Glutamatergic neuron (in vitro differentiated cells): ENCODE results near the gene SPX. TPM values are rescaled to one million over a fixed set of nuclear protein-coding genes. Genes with fewer than 3 reads are reported as not detected.

ENCODE experiments used
- DNase-seq: peaks from one replicate; pipeline ENCODE4 v3.0.0; 2022
- H3K27ac Mint-ChIP-seq: one replicate; pipeline ENCODE4 v1.8.0; 2020; ENCODE audit warnings: mild to moderate bottlenecking, mixed read lengths, inconsistent platforms; ENCODE audit not compliant: unreplicated experiment
- H3K27me3 Mint-ChIP-seq: one replicate; pipeline ENCODE4 v1.8.0; 2020; ENCODE audit warnings: mild to moderate bottlenecking, moderate library complexity, mixed read lengths, inconsistent platforms; ENCODE audit not compliant: unreplicated experiment
- H3K36me3 Mint-ChIP-seq: one replicate; pipeline ENCODE4 v1.8.0; 2020; ENCODE audit warnings: mild to moderate bottlenecking, mixed read lengths, inconsistent platforms; ENCODE audit not compliant: unreplicated experiment
- H3K4me1 Mint-ChIP-seq: one replicate; pipeline ENCODE4 v1.8.0; 2020; ENCODE audit warnings: mild to moderate bottlenecking, low read depth, mixed read lengths, inconsistent platforms; ENCODE audit not compliant: unreplicated experiment
- H3K4me3 Mint-ChIP-seq: one replicate; pipeline ENCODE4 v1.8.0; 2020; ENCODE audit warnings: mild to moderate bottlenecking, mixed read lengths, inconsistent platforms; ENCODE audit not compliant: unreplicated experiment
- H3K9me3 Mint-ChIP-seq: one replicate; pipeline ENCODE4 v1.8.0; 2020; ENCODE audit warnings: mild to moderate bottlenecking, moderate library complexity, mixed read lengths, inconsistent platforms; ENCODE audit not compliant: unreplicated experiment
- CTCF ChIP-seq: fragments of 200-600 bp; sonication (generic); IDR thresholded peaks from one replicate; pipeline ENCODE4 v1.5.0; 2021; ENCODE audit not compliant: partially characterized antibody, unreplicated experiment
- total RNA-seq: library from RNA; stranded (reverse); fragmentation: NEBNext Ultra II Directional; extraction: Animal tissue kit (Norgen Biotek cat#: 25700); gene quantifications from one replicate; pipeline ENCODE4 v1.2.1, GENCODE V29; 2021; ENCODE audit not compliant: unreplicated experiment

SPX gene
- total RNA-seq, 1 donor from 2014 or later: not detected

DNA sequence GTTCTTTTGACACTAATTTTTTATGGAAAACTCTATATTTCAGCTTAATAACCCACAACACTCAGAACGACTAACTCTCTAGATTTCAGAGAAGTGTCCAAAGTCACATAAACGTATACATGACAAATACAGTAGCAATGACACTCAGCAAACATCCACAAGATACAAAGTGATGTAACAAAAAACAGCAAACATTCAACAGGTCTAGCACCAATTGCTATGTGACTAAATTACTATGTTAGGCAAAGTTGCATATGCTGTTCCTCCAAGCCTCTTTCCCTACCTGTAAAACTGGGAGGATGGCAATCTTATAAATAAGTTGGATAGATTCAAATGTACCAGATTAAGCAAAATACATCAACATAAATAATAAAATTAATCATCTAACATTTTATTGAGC, 26.3 kb upstream of the SPX start:
- peaks cover 3% of the 10 kb centered on the region for H3K9me3 Mint-ChIP-seq
- no peak for TF ChIP-seq CTCF
- no peak for DNase-seq
- no peak overlapping the region for H3K4me3 Mint-ChIP-seq
- H3K27me3 Mint-ChIP-seq: peaks cover 1% of the 10 kb centered on the region
- H3K27ac Mint-ChIP-seq: no peak overlapping the region
- no peaks in the 10 kb centered on the region for H3K36me3 Mint-ChIP-seq
- H3K4me1 Mint-ChIP-seq: peaks cover 2% of the 10 kb centered on the region

GRCh38 chr12:21500786-21501257, 25.3 kb upstream of the SPX start:
- Mint-ChIP-seq H3K4me1 (peaks cover 2% of the 10 kb centered on the region), H3K27me3 (peaks cover 1% of the 10 kb centered on the region), H3K36me3 (no peaks in the 10 kb centered on the region), H3K9me3 (peaks cover 3% of the 10 kb centered on the region), H3K27ac (no peak overlapping the region), H3K4me3 (no peak overlapping the region)
- no peak for DNase-seq
- TF ChIP-seq CTCF: no peak

GRCh38 chr12:21501258-21502163, 24.6 kb upstream of the SPX start, which contains the start of the genes GOLT1B and RECQL:
Gene GOLT1B (plus strand): TSS chr12:21501789. CDS start chr12:21501924, 135 bp downstream.
Gene RECQL (minus strand): TSS chr12:21501635. CDS start chr12:21499570, 2,065 bp downstream.
- H3K4me3 Mint-ChIP-seq: no peak within 1 kb of the TSS

GRCh38 chr12:21502164-21502496, 24.0 kb upstream of the SPX start:
- Mint-ChIP-seq H3K4me1 (peaks cover 2% of the 10 kb centered on the region), H3K4me3 (no peak overlapping the region), H3K27me3 (peaks cover 1% of the 10 kb centered on the region), H3K27ac (no peak overlapping the region), H3K36me3 (no peaks in the 10 kb centered on the region), H3K9me3 (peaks cover 3% of the 10 kb centered on the region)
- no peak for TF ChIP-seq CTCF
- no peak for DNase-seq

More at GRCh38 chr12:21501258-21502163, 24.6 kb upstream of the SPX start, which contains the start of the genes GOLT1B and RECQL:
- DNase-seq: peak; percentile 83
- Mint-ChIP-seq H3K9me3 (peaks cover 3% of the 10 kb centered on the region), H3K36me3 (no peaks in the 10 kb centered on the region), H3K4me1 (peaks cover 2% of the 10 kb centered on the region), H3K27me3 (peaks cover 1% of the 10 kb centered on the region), H3K27ac (no peak within 1 kb of the TSS)
- no peak for TF ChIP-seq CTCF

GRCh38 chr12:21502872-21503271, 23.2 kb upstream of the SPX start:
- H3K4me1 Mint-ChIP-seq: peaks cover 2% of the 10 kb centered on the region
- H3K4me3 Mint-ChIP-seq: no peak overlapping the region
- H3K9me3 Mint-ChIP-seq: peaks cover 3% of the 10 kb centered on the region
- TF ChIP-seq CTCF: no peak
- H3K27me3 Mint-ChIP-seq: peaks cover 1% of the 10 kb centered on the region
- no peak for DNase-seq
- H3K36me3 Mint-ChIP-seq: no peaks in the 10 kb centered on the region
- peak overlapping the region; percentile 15 for H3K27ac Mint-ChIP-seq
